ENCODE data around the gene CNTNAP4. TPM values are rescaled to one million over a fixed set of nuclear protein-coding genes. Genes with fewer than 3 reads are reported as not detected.

The CNTNAP4 gene
- total RNA-seq, 1 experiment from 2014 or later, result not detected

DNA sequence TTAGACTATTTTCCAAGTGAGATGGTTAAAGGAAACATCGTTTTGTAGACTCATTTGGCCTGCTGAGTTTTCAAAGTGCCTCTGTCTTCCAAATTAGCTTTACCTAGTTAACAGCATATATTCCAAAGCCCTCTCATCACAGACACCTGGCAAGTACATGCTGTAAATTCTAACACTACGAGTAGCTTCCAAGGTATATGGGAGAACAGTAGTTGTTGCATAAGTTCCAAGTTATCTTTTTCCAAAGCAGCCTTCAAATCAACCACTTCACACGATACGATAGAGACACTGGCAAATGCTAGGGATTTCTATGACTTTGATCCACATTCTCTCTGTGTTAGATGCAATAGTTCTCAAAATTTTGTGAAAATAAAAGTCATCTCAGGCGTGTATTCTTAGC, 299.3 kb downstream of the CNTNAP4 start (continued):
- no peak for TF ChIP-seq TEAD4 (CRISPR knock-in tag; IDR thresholded peaks at IDR 0.05)

DNA sequence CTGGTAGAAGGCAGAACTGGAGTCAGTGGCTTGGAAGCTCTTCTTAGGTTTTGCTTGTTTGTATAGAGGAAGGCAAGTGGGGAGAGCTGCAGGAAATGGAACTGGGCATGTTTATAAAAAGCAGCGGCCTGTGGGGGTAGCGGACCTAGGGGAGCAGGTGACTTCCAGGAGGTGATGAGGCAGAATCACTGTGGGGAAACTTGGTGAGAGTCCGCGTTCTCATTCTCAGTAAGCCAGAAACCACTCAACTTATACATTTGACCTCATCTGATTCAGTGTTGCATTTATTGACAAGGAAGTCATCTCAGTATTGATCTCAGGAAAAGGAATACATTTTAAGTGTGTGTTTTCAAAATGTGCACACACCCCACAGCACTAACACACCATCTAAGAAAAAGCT, 299.8 kb downstream of the CNTNAP4 start:
- Mint-ChIP-seq H3K27me3 (ENCODE audit: low read depth) (no peaks in the 10 kb centered on the region; the same call in 1 of the 2 replicates), H3K4me1 (no peaks in the 10 kb centered on the region), H3K9me3 (peaks cover 38% of the 10 kb centered on the region), H3K36me3 (peaks cover 26% of the 10 kb centered on the region), H3K4me3 (no peak overlapping the region), H3K27ac (no peak overlapping the region)
- ATAC-seq (no peak), DNase-seq (ENCODE audit: low spot score) (no peak)
- POLR2A ChIA-PET, result no interaction called here
- CTCF ChIA-PET, result no interaction called here
- no peak for TF ChIP-seq SMAD3 (CRISPR knock-in tag; IDR thresholded peaks at IDR 0.05; ENCODE audit: borderline replicate concordance)
- TF ChIP-seq ELF4 (CRISPR knock-in tag; IDR thresholded peaks at IDR 0.05; ENCODE audit: low read depth), result no peak
- no peak for TF ChIP-seq TP53 (CRISPR knock-in tag; IDR thresholded peaks at IDR 0.05)
- no peak for TF ChIP-seq ZNF416 (CRISPR knock-in tag; IDR thresholded peaks at IDR 0.05)
- TF ChIP-seq, protein P1, sequence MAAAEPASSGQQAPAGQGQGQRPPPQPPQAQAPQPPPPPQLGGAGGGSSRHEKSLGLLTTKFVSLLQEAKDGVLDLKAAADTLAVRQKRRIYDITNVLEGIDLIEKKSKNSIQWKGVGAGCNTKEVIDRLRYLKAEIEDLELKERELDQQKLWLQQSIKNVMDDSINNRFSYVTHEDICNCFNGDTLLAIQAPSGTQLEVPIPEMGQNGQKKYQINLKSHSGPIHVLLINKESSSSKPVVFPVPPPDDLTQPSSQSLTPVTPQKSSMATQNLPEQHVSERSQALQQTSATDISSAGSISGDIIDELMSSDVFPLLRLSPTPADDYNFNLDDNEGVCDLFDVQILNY (CRISPR knock-in tag; IDR thresholded peaks at IDR 0.05), result no peak
- TF ChIP-seq ATF1 (CRISPR knock-in tag; IDR thresholded peaks at IDR 0.05), result no peak
- TF ChIP-seq, protein P2, sequence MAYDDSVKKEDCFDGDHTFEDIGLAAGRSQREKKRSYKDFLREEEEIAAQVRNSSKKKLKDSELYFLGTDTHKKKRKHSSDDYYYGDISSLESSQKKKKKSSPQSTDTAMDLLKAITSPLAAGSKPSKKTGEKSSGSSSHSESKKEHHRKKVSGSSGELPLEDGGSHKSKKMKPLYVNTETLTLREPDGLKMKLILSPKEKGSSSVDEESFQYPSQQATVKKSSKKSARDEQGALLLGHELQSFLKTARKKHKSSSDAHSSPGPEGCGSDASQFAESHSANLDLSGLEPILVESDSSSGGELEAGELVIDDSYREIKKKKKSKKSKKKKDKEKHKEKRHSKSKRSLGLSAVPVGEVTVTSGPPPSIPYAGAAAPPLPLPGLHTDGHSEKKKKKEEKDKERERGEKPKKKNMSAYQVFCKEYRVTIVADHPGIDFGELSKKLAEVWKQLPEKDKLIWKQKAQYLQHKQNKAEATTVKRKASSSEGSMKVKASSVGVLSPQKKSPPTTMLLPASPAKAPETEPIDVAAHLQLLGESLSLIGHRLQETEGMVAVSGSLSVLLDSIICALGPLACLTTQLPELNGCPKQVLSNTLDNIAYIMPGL (CRISPR knock-in tag; IDR thresholded peaks at IDR 0.05), result no peak
- TF ChIP-seq, protein P3, sequence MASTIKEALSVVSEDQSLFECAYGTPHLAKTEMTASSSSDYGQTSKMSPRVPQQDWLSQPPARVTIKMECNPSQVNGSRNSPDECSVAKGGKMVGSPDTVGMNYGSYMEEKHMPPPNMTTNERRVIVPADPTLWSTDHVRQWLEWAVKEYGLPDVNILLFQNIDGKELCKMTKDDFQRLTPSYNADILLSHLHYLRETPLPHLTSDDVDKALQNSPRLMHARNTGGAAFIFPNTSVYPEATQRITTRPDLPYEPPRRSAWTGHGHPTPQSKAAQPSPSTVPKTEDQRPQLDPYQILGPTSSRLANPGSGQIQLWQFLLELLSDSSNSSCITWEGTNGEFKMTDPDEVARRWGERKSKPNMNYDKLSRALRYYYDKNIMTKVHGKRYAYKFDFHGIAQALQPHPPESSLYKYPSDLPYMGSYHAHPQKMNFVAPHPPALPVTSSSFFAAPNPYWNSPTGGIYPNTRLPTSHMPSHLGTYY (CRISPR knock-in tag; IDR thresholded peaks at IDR 0.05), result no peak
- no peak for TF ChIP-seq GRHL2 (CRISPR knock-in tag; IDR thresholded peaks at IDR 0.05; ENCODE audit: insufficient replicate concordance, severe bottlenecking)
- TF ChIP-seq ZNF121 (CRISPR knock-in tag; IDR thresholded peaks at IDR 0.05), result no peak
- no peak for TF ChIP-seq SMAD4 (CRISPR knock-in tag; IDR thresholded peaks at IDR 0.05)
- no peak for TF ChIP-seq RELA (CRISPR knock-in tag; IDR thresholded peaks at IDR 0.05; ENCODE audit: borderline replicate concordance)

DNA sequence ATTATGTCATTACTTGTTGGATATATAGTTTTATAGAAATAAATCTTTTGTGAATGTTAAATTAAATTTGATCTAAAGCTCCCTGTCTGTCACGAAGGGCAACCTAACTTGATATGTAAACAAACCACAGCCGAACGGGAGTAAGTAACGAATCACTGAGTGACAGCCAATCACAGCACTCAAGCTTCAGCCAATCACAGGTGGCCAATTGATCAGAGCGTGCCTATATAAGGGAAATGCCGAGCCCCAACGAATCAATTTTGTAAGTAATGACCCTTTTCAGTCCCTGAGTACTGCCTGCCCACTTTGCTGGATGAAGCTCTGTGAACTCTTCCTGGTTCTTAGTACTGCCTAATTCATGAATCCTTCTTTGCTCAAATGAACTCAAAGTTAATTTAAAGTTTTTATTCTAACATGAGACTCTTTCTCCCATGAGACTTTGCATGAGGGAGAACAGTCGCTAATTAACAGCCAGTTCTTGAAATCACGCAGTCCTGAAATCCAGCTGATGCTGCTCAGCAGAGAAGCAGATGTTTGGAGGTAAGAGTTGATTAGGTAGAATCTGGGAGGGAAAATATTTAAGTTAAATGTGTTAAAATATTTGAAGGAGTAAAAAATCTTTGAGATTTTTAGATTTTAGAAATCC, 302.2 kb downstream of the CNTNAP4 start:
- CTCF ChIA-PET, result no interaction called here
- H3K27ac Mint-ChIP-seq, result no peak overlapping the region
- TF ChIP-seq, protein P4, sequence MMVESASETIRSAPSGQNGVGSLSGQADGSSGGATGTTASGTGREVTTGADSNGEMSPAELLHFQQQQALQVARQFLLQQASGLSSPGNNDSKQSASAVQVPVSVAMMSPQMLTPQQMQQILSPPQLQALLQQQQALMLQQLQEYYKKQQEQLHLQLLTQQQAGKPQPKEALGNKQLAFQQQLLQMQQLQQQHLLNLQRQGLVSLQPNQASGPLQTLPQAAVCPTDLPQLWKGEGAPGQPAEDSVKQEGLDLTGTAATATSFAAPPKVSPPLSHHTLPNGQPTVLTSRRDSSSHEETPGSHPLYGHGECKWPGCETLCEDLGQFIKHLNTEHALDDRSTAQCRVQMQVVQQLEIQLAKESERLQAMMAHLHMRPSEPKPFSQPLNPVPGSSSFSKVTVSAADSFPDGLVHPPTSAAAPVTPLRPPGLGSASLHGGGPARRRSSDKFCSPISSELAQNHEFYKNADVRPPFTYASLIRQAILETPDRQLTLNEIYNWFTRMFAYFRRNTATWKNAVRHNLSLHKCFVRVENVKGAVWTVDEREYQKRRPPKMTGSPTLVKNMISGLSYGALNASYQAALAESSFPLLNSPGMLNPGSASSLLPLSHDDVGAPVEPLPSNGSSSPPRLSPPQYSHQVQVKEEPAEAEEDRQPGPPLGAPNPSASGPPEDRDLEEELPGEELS (CRISPR knock-in tag; IDR thresholded peaks at IDR 0.05), result no peak
- no peak for TF ChIP-seq PRRX2 (CRISPR knock-in tag; IDR thresholded peaks at IDR 0.05)
- TF ChIP-seq ZNF121 (CRISPR knock-in tag; IDR thresholded peaks at IDR 0.05), result no peak
- TF ChIP-seq, protein P5, sequence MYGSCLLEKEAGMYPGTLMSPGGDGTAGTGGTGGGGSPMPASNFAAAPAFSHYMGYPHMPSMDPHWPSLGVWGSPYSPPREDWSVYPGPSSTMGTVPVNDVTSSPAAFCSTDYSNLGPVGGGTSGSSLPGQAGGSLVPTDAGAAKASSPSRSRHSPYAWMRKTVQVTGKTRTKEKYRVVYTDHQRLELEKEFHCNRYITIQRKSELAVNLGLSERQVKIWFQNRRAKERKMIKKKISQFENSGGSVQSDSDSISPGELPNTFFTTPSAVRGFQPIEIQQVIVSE (CRISPR knock-in tag; IDR thresholded peaks at IDR 0.05; ENCODE audit: borderline replicate concordance), result no peak
- no peak for TF ChIP-seq CREB1 (CRISPR knock-in tag; IDR thresholded peaks at IDR 0.05)
- TF ChIP-seq NR2C2 (CRISPR knock-in tag; IDR thresholded peaks at IDR 0.05), result no peak
- no peak for TF ChIP-seq FOXK1 (CRISPR knock-in tag; IDR thresholded peaks at IDR 0.05)
- no peak for TF ChIP-seq ZNF317 (CRISPR knock-in tag; IDR thresholded peaks at IDR 0.05; ENCODE audit: borderline replicate concordance, low read depth)
- TF ChIP-seq, protein P1 (CRISPR knock-in tag; IDR thresholded peaks at IDR 0.05), result no peak
- TF ChIP-seq, protein P6, sequence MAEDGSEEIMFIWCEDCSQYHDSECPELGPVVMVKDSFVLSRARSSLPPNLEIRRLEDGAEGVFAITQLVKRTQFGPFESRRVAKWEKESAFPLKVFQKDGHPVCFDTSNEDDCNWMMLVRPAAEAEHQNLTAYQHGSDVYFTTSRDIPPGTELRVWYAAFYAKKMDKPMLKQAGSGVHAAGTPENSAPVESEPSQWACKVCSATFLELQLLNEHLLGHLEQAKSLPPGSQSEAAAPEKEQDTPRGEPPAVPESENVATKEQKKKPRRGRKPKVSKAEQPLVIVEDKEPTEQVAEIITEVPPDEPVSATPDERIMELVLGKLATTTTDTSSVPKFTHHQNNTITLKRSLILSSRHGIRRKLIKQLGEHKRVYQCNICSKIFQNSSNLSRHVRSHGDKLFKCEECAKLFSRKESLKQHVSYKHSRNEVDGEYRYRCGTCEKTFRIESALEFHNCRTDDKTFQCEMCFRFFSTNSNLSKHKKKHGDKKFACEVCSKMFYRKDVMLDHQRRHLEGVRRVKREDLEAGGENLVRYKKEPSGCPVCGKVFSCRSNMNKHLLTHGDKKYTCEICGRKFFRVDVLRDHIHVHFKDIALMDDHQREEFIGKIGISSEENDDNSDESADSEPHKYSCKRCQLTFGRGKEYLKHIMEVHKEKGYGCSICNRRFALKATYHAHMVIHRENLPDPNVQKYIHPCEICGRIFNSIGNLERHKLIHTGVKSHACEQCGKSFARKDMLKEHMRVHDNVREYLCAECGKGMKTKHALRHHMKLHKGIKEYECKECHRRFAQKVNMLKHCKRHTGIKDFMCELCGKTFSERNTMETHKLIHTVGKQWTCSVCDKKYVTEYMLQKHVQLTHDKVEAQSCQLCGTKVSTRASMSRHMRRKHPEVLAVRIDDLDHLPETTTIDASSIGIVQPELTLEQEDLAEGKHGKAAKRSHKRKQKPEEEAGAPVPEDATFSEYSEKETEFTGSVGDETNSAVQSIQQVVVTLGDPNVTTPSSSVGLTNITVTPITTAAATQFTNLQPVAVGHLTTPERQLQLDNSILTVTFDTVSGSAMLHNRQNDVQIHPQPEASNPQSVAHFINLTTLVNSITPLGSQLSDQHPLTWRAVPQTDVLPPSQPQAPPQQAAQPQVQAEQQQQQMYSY (CRISPR knock-in tag; IDR thresholded peaks at IDR 0.05), result no peak
- no peak for TF ChIP-seq ZNF396 (CRISPR knock-in tag; IDR thresholded peaks at IDR 0.05; ENCODE audit: borderline replicate concordance)
- no peak for TF ChIP-seq TP53 (CRISPR knock-in tag; IDR thresholded peaks at IDR 0.05)
- no peak for TF ChIP-seq ETV6 (CRISPR knock-in tag; IDR thresholded peaks at IDR 0.05)

More for the DNA sequence above, 302.2 kb downstream of the CNTNAP4 start:
- Mint-ChIP-seq H3K9me3 (peaks cover 42% of the 10 kb centered on the region), H3K27me3 (ENCODE audit: low read depth) (no peaks in the 10 kb centered on the region; the same call in 1 of the 2 replicates), H3K4me3 (no peak overlapping the region), H3K36me3 (peaks cover 26% of the 10 kb centered on the region), H3K4me1 (no peaks in the 10 kb centered on the region)
- DNase-seq (ENCODE audit: low spot score) (no peak), ATAC-seq (no peak)
- POLR2A ChIA-PET, result no interaction called here

Measured in WTC11 (cell line).